HepG2 (cell line): Measurements from ENCODE around the gene RBCK1. TPM values are rescaled to one million over a fixed set of nuclear protein-coding genes. Genes with fewer than 3 reads are reported as not detected.

Experiments used
- AHDC1 ChIP-seq: sonication (generic); formaldehyde crosslinking; IDR thresholded peaks from 2 replicates; pipeline ENCODE4 v1.5.1; 2020; ENCODE audit warnings: mild to moderate bottlenecking, missing genetic modification reagents, borderline replicate concordance
- ATRX ChIP-seq: sonication (generic); formaldehyde crosslinking; IDR thresholded peaks from 2 replicates; pipeline ENCODE4 v1.4.0; 2020; ENCODE audit warnings: missing genetic modification reagents, borderline replicate concordance
- E2F2 ChIP-seq: sonication (generic); formaldehyde crosslinking; IDR thresholded peaks from 2 replicates; pipeline ENCODE4 v1.4.0; 2020; ENCODE audit warnings: missing genetic modification reagents, borderline replicate concordance
- ELF1 ChIP-seq: sonication (generic); formaldehyde crosslinking; IDR thresholded peaks from 2 replicates; pipeline ENCODE4 v1.4.0; 2020; ENCODE audit warnings: missing genetic modification reagents
- FOSL2 ChIP-seq: sonication (generic); formaldehyde crosslinking; IDR thresholded peaks from 2 replicates; pipeline ENCODE4 v1.4.0; 2020; ENCODE audit warnings: missing genetic modification reagents
- HNF4A ChIP-seq: sonication (generic); formaldehyde crosslinking; IDR thresholded peaks from 2 replicates; pipeline ENCODE4 v1.4.0; 2020; ENCODE audit warnings: missing genetic modification reagents
- MBD4 ChIP-seq: IDR thresholded peaks from 2 replicates; pipeline ENCODE4 v1.6.1; 2012; ENCODE audit warnings: low read length, inconsistent platforms, borderline replicate concordance
- PHB2 ChIP-seq: fragments of 450-650 bp; IDR thresholded peaks from 2 replicates; pipeline ENCODE4 v1.6.1; 2018; ENCODE audit not compliant: partially characterized antibody
- ZBTB43 ChIP-seq: sonication (generic); formaldehyde crosslinking; conservative IDR thresholded peaks from 2 replicates; pipeline ENCODE4 v1.4.0; 2020; ENCODE audit warnings: missing genetic modification reagents
- ZNF451 ChIP-seq: sonication (generic); formaldehyde crosslinking; IDR thresholded peaks from 2 replicates; pipeline ENCODE4 v1.5.0; 2020; ENCODE audit warnings: mild to moderate bottlenecking, missing genetic modification reagents
- ZNF503 ChIP-seq: sonication (generic); formaldehyde crosslinking; IDR thresholded peaks from 2 replicates; pipeline ENCODE4 v1.4.0; 2020; ENCODE audit warnings: missing genetic modification reagents
- ZNF564 ChIP-seq: sonication (generic); formaldehyde crosslinking; IDR thresholded peaks from 2 replicates; pipeline ENCODE4 v1.8.1; 2023; ENCODE audit warnings: mild to moderate bottlenecking, missing genetic modification reagents
- ZNF570 ChIP-seq: sonication (generic); formaldehyde crosslinking; IDR thresholded peaks from 2 replicates; pipeline ENCODE4 v1.4.0; 2020; ENCODE audit warnings: mild to moderate bottlenecking, missing genetic modification reagents, borderline replicate concordance
- ZNF629 ChIP-seq: sonication (generic); formaldehyde crosslinking; conservative IDR thresholded peaks from 2 replicates; pipeline ENCODE4 v1.5.0; 2020; ENCODE audit warnings: missing genetic modification reagents
- ZNF674 ChIP-seq: sonication (generic); formaldehyde crosslinking; IDR thresholded peaks from 2 replicates; pipeline ENCODE4 v1.5.0; 2020; ENCODE audit warnings: low read depth, mild to moderate bottlenecking, missing genetic modification reagents
- ZNF772 ChIP-seq: sonication (generic); formaldehyde crosslinking; IDR thresholded peaks from 2 replicates; pipeline ENCODE4 v1.5.0; 2020; ENCODE audit warnings: mild to moderate bottlenecking, missing genetic modification reagents
- ZSCAN31 ChIP-seq: sonication (generic); formaldehyde crosslinking; IDR thresholded peaks from 2 replicates; pipeline ENCODE4 v1.5.0; 2020; ENCODE audit warnings: low read depth, mild to moderate bottlenecking, missing genetic modification reagents
- polyA plus RNA-seq, 8 experiments: library from polyadenylated mRNA; depleted of rRNA in 3 of 8; stranded (reverse) in 7 of 8; unstranded in 1 of 8; fragments of >200 nt; fragmentation: Illumina TruSeq in 4 of 8; extraction: Trizol in 4 of 8; gene quantifications; 2 replicates each; pipeline versions ENCODE4 v1.2.1 to v1.2.3, GENCODE V29; 2011 to 2016; ENCODE audit warnings: low read depth in 4 of 8, missing spikeins in 1 of 8, mixed read lengths in 1 of 8; ENCODE audit not compliant: insufficient read depth in 1 of 8
- total RNA-seq, 5 experiments: library from RNA; depleted of rRNA; stranded (reverse); fragments of >200 nt; fragmentation: Illumina TruSeq; extraction: Trizol; gene quantifications; 2 replicates each; pipeline ENCODE4 v1.2.3, GENCODE V29; 2016; ENCODE audit warnings: low read depth in 1 of 5

The RBCK1 gene
- total and polyA plus RNA-seq, 2 of the 13 experiments (the other 11 are each of a cell fraction or from before 2014, with no cell fraction given): 149 to 215 TPM

- TF ChIP-seq ZNF570 (CRISPR knock-in tag) (0 out of 2 replicates have a peak, but pooled peaks have one; percentile 14), ZSCAN31 (CRISPR knock-in tag) (0 out of 2 replicates have a peak, but pooled peaks have one; percentile 40), HNF4A (0 out of 2 replicates have a peak, but pooled peaks have one; percentile 12), ZNF564 (CRISPR knock-in tag) (0 out of 2 replicates have a peak, but pooled peaks have one; percentile 50), ZNF451 (CRISPR knock-in tag) (peak; percentile 17; the same call in 1 of the 2 replicates), ATRX (CRISPR knock-in tag) (no peak), MBD4 (0 out of 2 replicates have a peak, but pooled peaks have one; percentile 14), E2F2 (peak; percentile 57; the same call in 1 of the 2 replicates), FOSL2 (CRISPR knock-in tag) (0 out of 2 replicates have a peak, but pooled peaks have one; percentile 24), ZNF503 (peak; percentile 10; the same call in 1 of the 2 replicates), ZNF772 (CRISPR knock-in tag) (peak; percentile 62), AHDC1 (CRISPR knock-in tag) (peak; percentile 8; the same call in 1 of the 2 replicates), ZNF674 (CRISPR knock-in tag) (peak; percentile 56), ZBTB43 (0 out of 2 replicates have a peak, but pooled peaks have one; percentile 17), PHB2 (no peak), ZNF629 (no peak), ELF1 (CRISPR knock-in tag) (peak; percentile 16; the same call in 1 of the 2 replicates)
Measured at GRCh38 chr20:406200-407132, 1.6 kb upstream of the RBCK1 start (continued).
